WTC11 (cell line): ENCODE measurements around the gene TRAPPC14. TPM values are rescaled to one million over a fixed set of nuclear protein-coding genes. Genes with fewer than 3 reads are reported as not detected.

Source experiments
- microRNA-seq: library from miRNA; unstranded; fragments of <30 nt; microRNA quantifications from one replicate; pipeline ENCODE4 v1.2.0, GENCODE V29; 2022; ENCODE audit warnings: borderline number of aligned reads
- total RNA-seq: library from RNA; stranded (reverse); gene quantifications from 3 replicates; pipeline ENCODE4 v1.2.3, GENCODE V29; 2021

TRAPPC14 gene
- total RNA-seq, 1 experiment from 2014 or later: 28.0 TPM

Small RNAs within 50 kb of the gene (microRNA-seq; reads per million reads assigned to microRNA genes)
- gene MIR4658: not detected

Other genes with a start within 250 kb of the TRAPPC14 start
- 6.6 to 9.8 TPM (median 9.3 TPM) in 3 replicates for gene TRIM4, start 239.2 kb downstream of the TRAPPC14 start, total RNA-seq
- 2.9 to 3.7 TPM (median 3.4 TPM) in 3 replicates for gene GJC3, start 229.1 kb downstream of the TRAPPC14 start, total RNA-seq
- 1.6 to 2.7 TPM (median 1.8 TPM) in 3 replicates for gene AZGP1, start 182.7 kb downstream of the TRAPPC14 start, total RNA-seq
- 46.6 to 51.8 TPM (median 47.6 TPM) in 3 replicates for gene ZKSCAN1, start 143.1 kb downstream of the TRAPPC14 start, total RNA-seq
- 25.5 to 27.2 TPM (median 26.2 TPM) in 3 replicates for gene ZSCAN21, start 108.9 kb downstream of the TRAPPC14 start, total RNA-seq
- gene ZNF3, start 77.0 kb downstream of the TRAPPC14 start, total RNA-seq: 38.1 to 48.3 TPM (median 39.1 TPM) in 3 replicates
- 118 to 124 TPM (median 119 TPM) in 3 replicates for gene COPS6, start 69.8 kb downstream of the TRAPPC14 start, total RNA-seq
- 306 to 351 TPM (median 315 TPM) in 3 replicates for gene MCM7, start 57.3 kb downstream of the TRAPPC14 start, total RNA-seq
- gene AP4M1, start 57.1 kb downstream of the TRAPPC14 start, total RNA-seq: 16.9 to 18.0 TPM (median 17.4 TPM) in 3 replicates
- 121 to 132 TPM (median 122 TPM) in 3 replicates for gene TAF6, start 39.4 kb downstream of the TRAPPC14 start, total RNA-seq
- gene CNPY4, start 39.1 kb downstream of the TRAPPC14 start, total RNA-seq: 14.3 to 15.1 TPM (median 14.6 TPM) in 3 replicates
- 3.0 to 3.5 TPM (median 3.0 TPM) in 3 replicates for gene MBLAC1, start 31.8 kb downstream of the TRAPPC14 start, total RNA-seq
- gene LAMTOR4, start 9.8 kb downstream of the TRAPPC14 start, total RNA-seq: 199 to 235 TPM (median 227 TPM) in 3 replicates
- 8.1 to 10.3 TPM (median 8.9 TPM) in 3 replicates for gene GAL3ST4, start 9.9 kb upstream of the TRAPPC14 start, total RNA-seq
- 52.1 to 63.9 TPM (median 63.0 TPM) in 3 replicates for gene GPC2, start 18.7 kb upstream of the TRAPPC14 start, total RNA-seq
- gene STAG3, start 19.2 kb upstream of the TRAPPC14 start, total RNA-seq: 5.2 to 7.6 TPM (median 5.5 TPM) in 3 replicates
- 0.37 to 0.55 TPM in 2 of 3 replicates, not detected in the other for gene PVRIG, start 61.2 kb upstream of the TRAPPC14 start, total RNA-seq
- not detected in 3 replicates for gene SPDYE3, start 149.0 kb upstream of the TRAPPC14 start, total RNA-seq
- gene PILRB, start 199.4 kb upstream of the TRAPPC14 start, total RNA-seq: 30.2 to 35.8 TPM (median 30.7 TPM) in 3 replicates
- gene PILRA, start 214.8 kb upstream of the TRAPPC14 start, total RNA-seq: 1.8 to 3.2 TPM (median 3.0 TPM) in 3 replicates